DND-41 (cell line): Measurements from ENCODE around the gene FBXO11.
"Not testable (repeated sequence)": the region's sequence is repeated elsewhere in the genome, so short reads cannot be mapped to it uniquely, and the experiment has no call there.

Source experiments
- ATAC-seq: fragments of 200-7000 bp; cut with Tn5 transposase; 3 replicates; pipeline ENCODE4 v1.9.1; 2021; ENCODE audit warnings: low read depth; ENCODE audit not compliant: insufficient read depth
- DNase-seq: peaks from one replicate; pipeline ENCODE4 v3.0.0-alpha.2; 2020
- H2AFZ ChIP-seq: 2 replicates; pipeline ENCODE4 v1.6.0; 2012; ENCODE audit warnings: low read depth, low read length
- H3K27ac ChIP-seq: 2 replicates; pipeline ENCODE4 v1.5.1; 2012; ENCODE audit warnings: low read length, inconsistent platforms
- H3K27me3 ChIP-seq: fragments of 200-600 bp; sonication (generic); 2 replicates; pipeline ENCODE4 v1.6.0; 2012; ENCODE audit warnings: low read length, mild to moderate bottlenecking, inconsistent platforms; ENCODE audit not compliant: insufficient read depth, poor library complexity
- H3K36me3 ChIP-seq: 2 replicates; pipeline ENCODE4 v1.5.1; 2012; ENCODE audit warnings: low read length, inconsistent platforms; ENCODE audit not compliant: insufficient read depth
- H3K4me1 ChIP-seq: 2 replicates; pipeline ENCODE4 v1.5.1; 2012; ENCODE audit warnings: mild to moderate bottlenecking, low read length; ENCODE audit not compliant: insufficient read depth
- H3K4me2 ChIP-seq: 2 replicates; pipeline ENCODE4 v1.6.0; 2012; ENCODE audit warnings: mild to moderate bottlenecking, moderate library complexity, low read length, inconsistent platforms; ENCODE audit not compliant: insufficient read depth
- H3K4me3 ChIP-seq, 2 experiments: fragments of 200-600 bp in 1 of 2; shearing (Covaris generic) in 1 of 2; 2 replicates each; pipeline ENCODE4 v1.5.1; 2012 to 2016; ENCODE audit warnings: inconsistent platforms in 2 of 2, low read length in 2 of 2, mild to moderate bottlenecking in 2 of 2, low read depth in 1 of 2, moderate library complexity in 1 of 2
- H3K79me2 ChIP-seq: 2 replicates; pipeline ENCODE4 v1.6.0; 2012; ENCODE audit warnings: low read length, inconsistent platforms; ENCODE audit not compliant: insufficient read depth
- H3K9ac ChIP-seq: 2 replicates; pipeline ENCODE4 v1.6.0; 2012; ENCODE audit warnings: low read depth, mild to moderate bottlenecking, inconsistent platforms, low read length, moderate library complexity
- H3K9me3 ChIP-seq: 2 replicates; pipeline ENCODE4 v1.5.1; 2012; ENCODE audit warnings: low read length, moderate library complexity, mild to moderate bottlenecking, inconsistent platforms; ENCODE audit not compliant: insufficient read depth, severe bottlenecking
- H4K20me1 ChIP-seq: 2 replicates; pipeline ENCODE4 v1.6.0; 2012; ENCODE audit warnings: low read length; ENCODE audit not compliant: insufficient read depth
- CTCF ChIP-seq: IDR thresholded peaks from 2 replicates; pipeline ENCODE4 v1.5.1; 2012; ENCODE audit warnings: borderline replicate concordance, low read length, moderate library complexity, mild to moderate bottlenecking; ENCODE audit not compliant: poor library complexity, severe bottlenecking; ENCODE audit errors: extremely low read depth
- EZH2 ChIP-seq: IDR thresholded peaks from 3 replicates; pipeline ENCODE4 v1.6.1; 2012; ENCODE audit warnings: borderline replicate concordance, low read depth, mild to moderate bottlenecking, moderate library complexity, low read length, inconsistent platforms; ENCODE audit not compliant: severe bottlenecking

Gene FBXO11

GRCh38 chr2:47935071-47935470 is 28.8 kb upstream of the FBXO11 start:
- DNase-seq (no peak), ATAC-seq (no peak)
- H3K4me1 ChIP-seq, result no peaks in the 10 kb centered on the region
- H3K9ac ChIP-seq, result no peak overlapping the region
- H3K4me3 ChIP-seq, result no peak overlapping the region
- no peak overlapping the region for H2AFZ ChIP-seq
- H3K79me2 ChIP-seq, result no peaks in the 10 kb centered on the region
- H3K27ac ChIP-seq, result no peak overlapping the region
- H3K4me2 ChIP-seq, result no peak overlapping the region
- H3K36me3 ChIP-seq, result no peaks in the 10 kb centered on the region
- H3K9me3 ChIP-seq, result no peaks in the 10 kb centered on the region
- H3K27me3 ChIP-seq, result peaks cover 2% of the 10 kb centered on the region
- H4K20me1 ChIP-seq, result no peaks in the 10 kb centered on the region
- TF ChIP-seq CTCF (no peak), EZH2 (no peak)

- Histone ChIP-seq H3K27ac (no peak overlapping the region), H3K4me2 (no peak overlapping the region), H3K79me2 (no peaks in the 10 kb centered on the region)
These were observed 11.7 kb upstream of the FBXO11 start for GRCh38 chr2:47918043-47918442.

GRCh38 chr2:47917276-47917961 is 11.1 kb upstream of the FBXO11 start:
- Histone ChIP-seq H3K4me2 (no peak overlapping the region), H3K9me3 (no peaks in the 10 kb centered on the region), H3K4me3 (no peak overlapping the region), H3K9ac (no peak overlapping the region), H3K36me3 (no peaks in the 10 kb centered on the region), H3K79me2 (no peaks in the 10 kb centered on the region), H3K4me1 (no peaks in the 10 kb centered on the region), H3K27me3 (no peaks in the 10 kb centered on the region), H3K27ac (no peak overlapping the region), H2AFZ (no peak overlapping the region), H4K20me1 (no peaks in the 10 kb centered on the region)
- peak; percentile 22 for DNase-seq
- ATAC-seq, result peak; percentile 83
- TF ChIP-seq EZH2 (no peak), CTCF (no peak)

More at GRCh38 chr2:47918043-47918442, 11.7 kb upstream of the FBXO11 start:
- ATAC-seq (no peak), DNase-seq (no peak)
- no peaks in the 10 kb centered on the region for H4K20me1 ChIP-seq
- no peak overlapping the region for H3K9ac ChIP-seq
- H3K9me3 ChIP-seq, result no peaks in the 10 kb centered on the region
- TF ChIP-seq EZH2 (no peak), CTCF (no peak)
- no peak overlapping the region for H3K4me3 ChIP-seq
- no peaks in the 10 kb centered on the region for H3K36me3 ChIP-seq
- no peaks in the 10 kb centered on the region for H3K27me3 ChIP-seq
- H3K4me1 ChIP-seq, result no peaks in the 10 kb centered on the region
- H2AFZ ChIP-seq, result no peak overlapping the region

- TF ChIP-seq CTCF (no peak), EZH2 (no peak)
- Histone ChIP-seq H3K27me3 (no peaks in the 10 kb centered on the region), H3K9ac (no peak overlapping the region), H2AFZ (no peak overlapping the region), H3K27ac (no peak overlapping the region), H3K4me2 (no peak overlapping the region), H3K4me1 (no peaks in the 10 kb centered on the region), H3K4me3 (no peak overlapping the region), H3K9me3 (no peaks in the 10 kb centered on the region), H3K36me3 (no peaks in the 10 kb centered on the region), H4K20me1 (no peaks in the 10 kb centered on the region), H3K79me2 (no peaks in the 10 kb centered on the region)
- no peak for ATAC-seq
- DNase-seq, result no peak
These were observed 10.1 kb upstream of the FBXO11 start for GRCh38 chr2:47916412-47916811.

- H3K9me3 ChIP-seq, ATAC-seq, H3K4me2 ChIP-seq, H4K20me1 ChIP-seq, H3K27me3 ChIP-seq, H3K79me2 ChIP-seq, H3K27ac ChIP-seq, DNase-seq, H3K4me3 ChIP-seq, H2AFZ ChIP-seq, H3K9ac ChIP-seq, H3K36me3 ChIP-seq: not testable (repeated sequence)
- peaks cover 14% of the 10 kb centered on the region for H3K4me1 ChIP-seq
These were observed 4.4 kb upstream of the FBXO11 start for GRCh38 chr2:47910662-47911061.
